SK-N-SH (cell line): ENCODE measurements around the gene YEATS4. TPM values are rescaled to one million over a fixed set of nuclear protein-coding genes. Genes with fewer than 3 reads are reported as not detected.

Source experiments
- CTCF ChIA-PET: fragments of 300-600, 350-600 bp; formaldehyde crosslinking; extraction: SDS; loops from one replicate; lab custom pipeline; 2021; lab: Yijun Ruan, JAX
- POLR2A ChIA-PET: fragments of 350-600 bp; sonication (Branson Sonifier 250); formaldehyde crosslinking; extraction: SDS; loops from one replicate; lab custom pipeline; 2020; ENCODE audit warnings: antibody characterized with exemption, inconsistent platforms; lab: Yijun Ruan, JAX
- DNase-seq: peaks from one replicate; pipeline ENCODE4 v3.0.0; 2012
- H2AFZ ChIP-seq: fragments of 200-600 bp; sonication (generic); 2 replicates; pipeline ENCODE4 v1.8.1; 2016; ENCODE audit warnings: antibody characterized with exemption, mild to moderate bottlenecking, low read depth
- H3F3A ChIP-seq: fragments of 200-600 bp; sonication (generic); replicated peaks from 2 replicates; pipeline ENCODE3; 2016; ENCODE audit warnings: antibody characterized with exemption, mild to moderate bottlenecking; ENCODE audit not compliant: insufficient read depth
- H3K27ac ChIP-seq, 2 experiments: fragments of 200-500 bp in 1 of 2; fragments of 200-600 bp in 1 of 2; sonication (Bioruptor generic) in 1 of 2; sonication (generic), shearing (Covaris generic) in 1 of 2; 2 replicates each; pipeline versions ENCODE4 v1.5.1 to v1.6.1; 2014 to 2016; ENCODE audit warnings: low read depth in 2 of 2, inconsistent platforms in 1 of 2, low read length in 1 of 2, mild to moderate bottlenecking in 1 of 2, mixed read lengths in 1 of 2
- H3K27me3 ChIP-seq: fragments of 200-600 bp; sonication (generic), shearing (Covaris generic); 2 replicates; pipeline ENCODE4 v1.6.1; 2016; ENCODE audit warnings: mixed run types; ENCODE audit not compliant: insufficient read depth
- H3K36me3 ChIP-seq, 2 experiments: fragments of 200-500 bp in 1 of 2; fragments of 200-600 bp in 1 of 2; sonication (Bioruptor generic) in 1 of 2; sonication (generic) in 1 of 2; replicated peaks in 1 of 2; 2 replicates each; pipeline versions ENCODE3 to v1.5.1; 2014 to 2016; ENCODE audit warnings: low read length in 1 of 2, mild to moderate bottlenecking in 1 of 2; ENCODE audit not compliant: insufficient read depth in 2 of 2, control insufficient read depth in 1 of 2
- H3K4me1 ChIP-seq, 2 experiments: fragments of 200-500 bp in 1 of 2; fragments of 200-600 bp in 1 of 2; sonication (Bioruptor generic) in 1 of 2; sonication (generic), shearing (Covaris generic) in 1 of 2; 2 replicates each; pipeline versions ENCODE4 v1.5.1 to v1.6.1; 2014 to 2016; ENCODE audit warnings: low read depth in 1 of 2, low read length in 1 of 2, mixed run types in 1 of 2; ENCODE audit not compliant: insufficient read depth in 2 of 2, control insufficient read depth in 1 of 2
- H3K4me2 ChIP-seq: fragments of 200-600 bp; sonication (generic), shearing (Covaris generic); 2 replicates; pipeline ENCODE4 v1.6.1; 2017; ENCODE audit warnings: mixed run types
- H3K4me3 ChIP-seq, 2 experiments: fragments of 200-500 bp in 1 of 2; fragments of 200-600 bp in 1 of 2; sonication (Bioruptor generic) in 1 of 2; sonication (generic), shearing (Covaris generic) in 1 of 2; 2 replicates each; pipeline versions ENCODE4 v1.5.1 to v1.8.1; 2014 to 2016; ENCODE audit warnings: low read depth in 2 of 2, inconsistent platforms in 1 of 2, low read length in 1 of 2, mild to moderate bottlenecking in 1 of 2, mixed read lengths in 1 of 2, moderate library complexity in 1 of 2
- H3K79me2 ChIP-seq: fragments of 200-600 bp; sonication (generic); 2 replicates; pipeline ENCODE4 v1.8.1; 2017; ENCODE audit warnings: mild to moderate bottlenecking; ENCODE audit not compliant: insufficient read depth
- H3K9ac ChIP-seq: fragments of 200-600 bp; sonication (generic); 2 replicates; pipeline ENCODE4 v1.6.1; 2017; ENCODE audit warnings: mixed run types
- H3K9me2 ChIP-seq: fragments of 200-600 bp; sonication (generic); 2 replicates; pipeline ENCODE4 v1.6.1; 2017; ENCODE audit warnings: mixed run types
- H3K9me3 ChIP-seq: fragments of 200-600 bp; sonication (generic); 2 replicates; pipeline ENCODE4 v1.6.1; 2017; ENCODE audit warnings: mixed run types, mild to moderate bottlenecking, moderate library complexity
- H4K20me1 ChIP-seq: fragments of 200-600 bp; sonication (generic); 2 replicates; pipeline ENCODE4 v1.6.1; 2017; ENCODE audit warnings: mild to moderate bottlenecking, mixed run types; ENCODE audit not compliant: insufficient read depth
- CHD2 ChIP-seq: fragments of 150-350 bp; IDR thresholded peaks from 2 replicates; pipeline ENCODE4 v1.6.1; 2018; ENCODE audit warnings: low read length; ENCODE audit not compliant: partially characterized antibody
- CTCF ChIP-seq: fragments of 200-600 bp; sonication (generic); IDR thresholded peaks from 2 replicates; pipeline ENCODE4 v1.6.1; 2017; ENCODE audit warnings: antibody characterized with exemption, mild to moderate bottlenecking, moderate library complexity
- ELF1 ChIP-seq: IDR thresholded peaks from 2 replicates; pipeline ENCODE4 v1.4.0; 2012
- EP300 ChIP-seq, 2 experiments: IDR thresholded peaks; 2 replicates each; pipeline versions ENCODE4 v1.4.0 to v1.6.1; 2012; ENCODE audit warnings: borderline replicate concordance in 1 of 2, low read depth in 1 of 2, low read length in 1 of 2
- EZH2phosphoT487 ChIP-seq: fragments of 200-600 bp; sonication (generic); IDR thresholded peaks from 2 replicates; pipeline ENCODE4 v1.6.1; 2017; ENCODE audit warnings: low read depth, mixed run types, mild to moderate bottlenecking, antibody characterized with exemption, moderate library complexity, borderline replicate concordance
- FOXJ3 ChIP-seq: sonication (generic); formaldehyde crosslinking; IDR thresholded peaks from 2 replicates; pipeline ENCODE4 v1.5.1; 2020; ENCODE audit warnings: mild to moderate bottlenecking, missing genetic modification reagents
- FOXM1 ChIP-seq: IDR thresholded peaks from 2 replicates; pipeline ENCODE4 v1.4.0; 2012; ENCODE audit warnings: low read depth, mild to moderate bottlenecking
- GATA2 ChIP-seq: sonication (generic); formaldehyde crosslinking; IDR thresholded peaks from 2 replicates; pipeline ENCODE4 v1.5.0; 2020; ENCODE audit warnings: mild to moderate bottlenecking, missing genetic modification reagents
- JUND ChIP-seq: IDR thresholded peaks from 2 replicates; pipeline ENCODE4 v1.4.0; 2012
- NRF1 ChIP-seq: IDR thresholded peaks from 2 replicates; pipeline ENCODE4 v1.6.1; 2012; ENCODE audit warnings: low read depth, mild to moderate bottlenecking, low read length
- RAD21 ChIP-seq: IDR thresholded peaks from 2 replicates; pipeline ENCODE4 v1.6.1; 2012; ENCODE audit warnings: mild to moderate bottlenecking, low read length
- REST ChIP-seq: IDR thresholded peaks from 2 replicates; pipeline ENCODE4 v1.6.1; 2012; ENCODE audit warnings: mild to moderate bottlenecking, low read depth, low read length, moderate library complexity
- RFX5 ChIP-seq: IDR thresholded peaks from 2 replicates; pipeline ENCODE4 v1.6.1; 2012; ENCODE audit warnings: mild to moderate bottlenecking, improper control_type of control experiment, low read length
- RXRA ChIP-seq: IDR thresholded peaks from 2 replicates; pipeline ENCODE4 v1.4.0; 2012; ENCODE audit warnings: low read depth, mild to moderate bottlenecking, borderline replicate concordance
- SIN3A ChIP-seq: IDR thresholded peaks from 2 replicates; pipeline ENCODE4 v1.6.1; 2012; ENCODE audit warnings: low read depth, mild to moderate bottlenecking, low read length, moderate library complexity, borderline replicate concordance
- TAF1 ChIP-seq: IDR thresholded peaks from 2 replicates; pipeline ENCODE4 v1.6.1; 2012; ENCODE audit warnings: low read depth, mild to moderate bottlenecking, low read length, moderate library complexity, borderline replicate concordance
- TCF12 ChIP-seq: IDR thresholded peaks from 2 replicates; pipeline ENCODE4 v1.4.0; 2012
- WGBS: methylation state at CpG from one replicate; pipeline ENCODE4 v1.1.6; 2017; ENCODE audit warnings: low lambda C conversion rate; 5-methylcytosine and 5-hydroxymethylcytosine counted together
- polyA plus RNA-seq, 3 experiments: library from polyadenylated mRNA; depleted of rRNA; stranded (reverse); fragments of >200 nt; gene quantifications; 2 replicates each; pipeline ENCODE4 v1.2.3, GENCODE V29; 2012
- TF ChIP-seq, protein P1 (sequence below): IDR thresholded peaks from 2 replicates; pipeline ENCODE4 v1.4.0; 2012; ENCODE audit warnings: low read depth
- TF ChIP-seq, protein P2 (sequence below): IDR thresholded peaks from 2 replicates; pipeline ENCODE4 v1.4.0; 2012; ENCODE audit warnings: low read depth, borderline replicate concordance
- TF ChIP-seq, protein P3 (sequence below): fragments of 150-350 bp; IDR thresholded peaks from 2 replicates; pipeline ENCODE4 v1.6.1; 2017; ENCODE audit warnings: antibody characterized with exemption, low read length, low read depth, borderline replicate concordance

YEATS4 gene
- polyA plus RNA-seq, 1 of the 3 experiments (the other 2 are of a cell fraction): 11.4 TPM

GRCh38 chr12:69401940-69402339 lies 42.4 kb downstream of the YEATS4 start:
- Histone ChIP-seq H3K4me2 (no peak overlapping the region), H3K9ac (no peak overlapping the region), H3K36me3 (peaks cover 3 to 6% of the 10 kb centered on the region in 2 experiments), H4K20me1 (no peaks in the 10 kb centered on the region), H2AFZ (no peak overlapping the region), H3K79me2 (no peaks in the 10 kb centered on the region), H3K9me3 (no peaks in the 10 kb centered on the region), H3K4me1 (peaks cover 0 to 7% of the 10 kb centered on the region in 2 experiments; a peak in 2 of 4 replicates), H3K9me2 (no peaks in the 10 kb centered on the region), H3K4me3 (no peak overlapping the region), H3K27ac (no peak overlapping the region), H3F3A (peaks cover 20% of the 10 kb centered on the region), H3K27me3 (no peaks in the 10 kb centered on the region)
- ChIA-PET POLR2A (no interaction called here), CTCF (interaction anchor here (1.1 kb wide), 1 partner anchor 169 kb away, joined by 6 read pairs; no protein-coding TSS in a partner anchor)
- DNase-seq: no peak
- 95% methylated on average over 4 of the region's 4 CpGs for WGBS
- no peak for TF ChIP-seq EZH2phosphoT487
- TF ChIP-seq RXRA: no peak
- TF ChIP-seq NRF1: no peak
- no peak for TF ChIP-seq EP300 (IDR thresholded peaks at IDR 0.05; ENCODE audit: borderline replicate concordance in 1 of 2, low read depth in 1 of 2, low read length in 1 of 2)
- no peak for TF ChIP-seq CHD2
- TF ChIP-seq TCF12: no peak
- TF ChIP-seq, protein P1, sequence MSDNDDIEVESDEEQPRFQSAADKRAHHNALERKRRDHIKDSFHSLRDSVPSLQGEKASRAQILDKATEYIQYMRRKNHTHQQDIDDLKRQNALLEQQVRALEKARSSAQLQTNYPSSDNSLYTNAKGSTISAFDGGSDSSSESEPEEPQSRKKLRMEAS: no peak
- no peak for TF ChIP-seq FOXJ3
- TF ChIP-seq FOXM1: no peak
- TF ChIP-seq GATA2 (CRISPR knock-in tag): no peak
- no peak for TF ChIP-seq RAD21
- TF ChIP-seq TAF1: no peak
- TF ChIP-seq, protein P2, sequence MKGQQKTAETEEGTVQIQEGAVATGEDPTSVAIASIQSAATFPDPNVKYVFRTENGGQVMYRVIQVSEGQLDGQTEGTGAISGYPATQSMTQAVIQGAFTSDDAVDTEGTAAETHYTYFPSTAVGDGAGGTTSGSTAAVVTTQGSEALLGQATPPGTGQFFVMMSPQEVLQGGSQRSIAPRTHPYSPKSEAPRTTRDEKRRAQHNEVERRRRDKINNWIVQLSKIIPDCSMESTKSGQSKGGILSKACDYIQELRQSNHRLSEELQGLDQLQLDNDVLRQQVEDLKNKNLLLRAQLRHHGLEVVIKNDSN: no peak
- TF ChIP-seq ELF1: no peak
- TF ChIP-seq, protein P3, sequence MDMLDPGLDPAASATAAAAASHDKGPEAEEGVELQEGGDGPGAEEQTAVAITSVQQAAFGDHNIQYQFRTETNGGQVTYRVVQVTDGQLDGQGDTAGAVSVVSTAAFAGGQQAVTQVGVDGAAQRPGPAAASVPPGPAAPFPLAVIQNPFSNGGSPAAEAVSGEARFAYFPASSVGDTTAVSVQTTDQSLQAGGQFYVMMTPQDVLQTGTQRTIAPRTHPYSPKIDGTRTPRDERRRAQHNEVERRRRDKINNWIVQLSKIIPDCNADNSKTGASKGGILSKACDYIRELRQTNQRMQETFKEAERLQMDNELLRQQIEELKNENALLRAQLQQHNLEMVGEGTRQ: no peak
- TF ChIP-seq RFX5: no peak
- no peak for TF ChIP-seq JUND
- no peak for TF ChIP-seq SIN3A
- TF ChIP-seq REST: no peak
- no peak for TF ChIP-seq CTCF
